ENCODE data around the gene ATP4B. TPM values are rescaled to one million over a fixed set of nuclear protein-coding genes. Genes with fewer than 3 reads are reported as not detected.

The ATP4B gene
- total and polyA plus RNA-seq, 11 donors: not detected

- Histone ChIP-seq H3K4me1 (peaks cover 0 to 3% (median 0%) of the 10 kb centered on the region in 12 donors), H3K27me3 (no peaks in the 10 kb centered on the region), H3K36me3 (peaks cover 0 to 67% (median 56%) of the 10 kb centered on the region in 9 donors), H3K4me3 (no peak overlapping the region), H3K27ac (peak overlapping the region in 2 of 12 donors; percentile 18 to 56), H3K9me3 (no peaks in the 10 kb centered on the region)
- 61 to 79% (median 72%) methylated on average over 25 to 27 of the region's 27 CpGs for WGBS, 4 donors
- intact Hi-C loops (cut with DNase I): no loop called here
- peak; percentile 31 to 62 (median 53) for DNase-seq
- no peak for TF ChIP-seq POLR2A (IDR thresholded peaks at IDR 0.05)
- TF ChIP-seq, protein P1, sequence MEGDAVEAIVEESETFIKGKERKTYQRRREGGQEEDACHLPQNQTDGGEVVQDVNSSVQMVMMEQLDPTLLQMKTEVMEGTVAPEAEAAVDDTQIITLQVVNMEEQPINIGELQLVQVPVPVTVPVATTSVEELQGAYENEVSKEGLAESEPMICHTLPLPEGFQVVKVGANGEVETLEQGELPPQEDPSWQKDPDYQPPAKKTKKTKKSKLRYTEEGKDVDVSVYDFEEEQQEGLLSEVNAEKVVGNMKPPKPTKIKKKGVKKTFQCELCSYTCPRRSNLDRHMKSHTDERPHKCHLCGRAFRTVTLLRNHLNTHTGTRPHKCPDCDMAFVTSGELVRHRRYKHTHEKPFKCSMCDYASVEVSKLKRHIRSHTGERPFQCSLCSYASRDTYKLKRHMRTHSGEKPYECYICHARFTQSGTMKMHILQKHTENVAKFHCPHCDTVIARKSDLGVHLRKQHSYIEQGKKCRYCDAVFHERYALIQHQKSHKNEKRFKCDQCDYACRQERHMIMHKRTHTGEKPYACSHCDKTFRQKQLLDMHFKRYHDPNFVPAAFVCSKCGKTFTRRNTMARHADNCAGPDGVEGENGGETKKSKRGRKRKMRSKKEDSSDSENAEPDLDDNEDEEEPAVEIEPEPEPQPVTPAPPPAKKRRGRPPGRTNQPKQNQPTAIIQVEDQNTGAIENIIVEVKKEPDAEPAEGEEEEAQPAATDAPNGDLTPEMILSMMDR (IDR thresholded peaks at IDR 0.05): no peak
- peak; percentile 83 to 96 (median 92) for ATAC-seq
Observed at GRCh38 chr13:113639616-113640262, 18.3 kb downstream of the ATP4B start.

GRCh38 chr13:113638806-113639205 is 19.2 kb downstream of the ATP4B start:
- intact Hi-C loops (cut with DNase I): no loop called here
- DNase-seq (peak in 2 of 5 donors; percentile 3 to 9), ATAC-seq (no peak)
- Histone ChIP-seq H3K4me3 (no peak overlapping the region), H3K4me1 (peaks cover 0 to 3% (median 0%) of the 10 kb centered on the region in 12 donors), H3K9me3 (no peaks in the 10 kb centered on the region), H3K27me3 (no peaks in the 10 kb centered on the region), H3K36me3 (peaks cover 0 to 75% (median 64%) of the 10 kb centered on the region in 9 donors), H3K27ac (no peak overlapping the region)
- no peak for TF ChIP-seq POLR2A (IDR thresholded peaks at IDR 0.05)
- TF ChIP-seq, protein P1 (IDR thresholded peaks at IDR 0.05): no peak
- WGBS, 4 donors: 90 to 96% (median 90%) methylated on average over 8 of the region's 8 CpGs

DNA sequence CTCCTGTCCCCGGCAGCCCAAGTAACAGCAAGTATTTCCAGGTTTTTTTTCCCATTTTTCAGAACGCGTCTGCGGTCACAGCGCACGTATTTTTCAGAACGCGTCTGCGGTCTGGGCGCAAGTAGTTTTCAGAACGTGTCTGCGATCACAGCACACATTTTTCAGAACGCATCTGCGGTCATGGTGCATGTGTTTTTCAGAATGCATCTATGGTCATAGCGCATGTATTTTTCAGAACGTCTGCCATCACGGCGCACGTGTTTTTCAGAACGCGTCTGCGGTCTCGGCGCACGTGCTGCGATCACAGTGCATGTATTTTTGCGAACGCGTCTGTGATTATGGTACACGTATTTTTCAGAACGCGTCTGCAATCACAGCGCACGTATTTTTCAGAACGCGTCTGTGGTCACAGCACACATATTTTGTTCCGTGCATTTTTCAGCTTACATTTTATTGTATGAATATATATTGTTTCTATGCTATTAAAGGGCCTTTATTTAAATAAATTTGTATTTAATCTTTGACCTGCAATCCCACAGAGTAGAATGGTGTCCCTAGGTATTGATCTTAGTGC is 19.7 kb downstream of the ATP4B start:
- Histone ChIP-seq H3K4me3 (no peak overlapping the region), H3K9me3 (no peaks in the 10 kb centered on the region), H3K4me1 (peaks cover 0 to 3% (median 0%) of the 10 kb centered on the region in 12 donors), H3K27ac (no peak overlapping the region), H3K27me3 (no peaks in the 10 kb centered on the region), H3K36me3 (peaks cover 0 to 80% (median 70%) of the 10 kb centered on the region in 9 donors)
- no peak for ATAC-seq
- DNase-seq: peak in 3 of 5 donors; percentile 6 to 9 (median 9)
- WGBS, 4 donors: 97 to 98% (median 97%) methylated on average over 37 of the region's 37 CpGs
- intact Hi-C loops (cut with DNase I): no loop called here
- no peak for TF ChIP-seq POLR2A (IDR thresholded peaks at IDR 0.05)
- TF ChIP-seq, protein P1 (IDR thresholded peaks at IDR 0.05): no peak
